GM12891 (cell line): Measurements from ENCODE around the gene CACNG8.

Source experiments
- PAX5 ChIP-seq: IDR thresholded peaks from 2 replicates; pipeline ENCODE4 v1.6.1; 2011; ENCODE audit warnings: low read length, moderate library complexity, mild to moderate bottlenecking; ENCODE audit not compliant: insufficient read depth, severe bottlenecking
- POLR2A ChIP-seq: IDR thresholded peaks from 2 replicates; pipeline ENCODE4 v1.6.1; 2011; ENCODE audit warnings: low read depth, low read length, control low read depth
- POLR2AphosphoS5 ChIP-seq: IDR thresholded peaks from 2 replicates; pipeline ENCODE4 v1.6.1; 2011; ENCODE audit warnings: low read depth, low read length, control low read depth
- POU2F2 ChIP-seq: IDR thresholded peaks from 2 replicates; pipeline ENCODE4 v1.6.1; 2011; ENCODE audit warnings: low read depth, mild to moderate bottlenecking, control low read depth, low read length, moderate library complexity
- SPI1 ChIP-seq: IDR thresholded peaks from 2 replicates; pipeline ENCODE4 v1.6.1; 2011; ENCODE audit warnings: low read depth, low read length, control low read depth
- TAF1 ChIP-seq: IDR thresholded peaks from 2 replicates; pipeline ENCODE4 v1.6.1; 2011; ENCODE audit warnings: low read depth, low read length, control low read depth

DNA sequence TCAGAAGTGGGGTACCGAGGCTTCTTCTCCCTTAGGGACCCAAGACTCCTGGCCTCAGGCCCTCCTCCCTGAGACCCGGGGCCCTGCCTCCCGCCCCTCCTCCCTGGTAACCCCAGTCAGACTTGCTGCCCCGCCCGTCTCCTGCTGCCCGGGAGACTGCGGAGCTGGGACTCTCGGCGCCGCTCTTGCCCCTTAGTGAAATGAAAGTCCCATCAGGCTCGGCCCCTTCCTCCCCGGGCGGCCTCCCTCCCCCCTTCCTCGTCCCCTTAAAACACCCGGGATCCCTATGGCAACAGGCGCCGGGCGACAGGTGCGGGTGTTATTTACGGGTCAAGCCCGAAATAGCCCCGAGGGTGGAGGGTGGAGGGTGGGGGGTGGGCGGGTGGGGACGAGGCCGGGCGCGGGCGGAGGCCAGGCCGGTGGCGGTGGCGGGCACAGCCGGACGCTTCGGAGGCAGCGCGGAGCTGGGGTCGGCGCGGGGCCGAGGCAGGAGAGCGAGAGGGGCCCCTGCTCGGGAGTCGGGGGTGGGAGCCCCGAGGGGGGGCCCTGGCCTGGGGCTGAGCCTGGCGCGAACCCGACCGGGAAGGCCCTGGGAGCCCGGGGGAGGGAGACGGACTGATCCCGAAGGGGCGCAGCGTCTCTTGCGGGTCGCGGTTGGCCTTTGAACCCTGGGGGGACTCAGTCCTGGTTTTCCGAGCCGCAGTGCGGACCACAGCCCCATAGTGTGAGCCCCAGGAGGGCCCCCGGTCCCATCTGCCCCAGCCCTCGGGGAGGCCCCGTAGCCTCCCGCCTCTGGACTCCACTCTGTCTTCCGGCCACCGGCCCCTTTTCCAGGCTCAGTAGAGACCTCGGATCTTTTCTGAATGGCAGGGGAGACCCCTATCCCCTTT lies 28.7 kb downstream of the CACNG8 start, which contains the start of gene CACNG6:
- TF ChIP-seq POLR2AphosphoS5 (no peak), POLR2A (no peak), POU2F2 (no peak), TAF1 (no peak), PAX5 (no peak), SPI1 (no peak)
